LNCAP (cell line): ENCODE measurements around the gene ZNF423.

ENCODE experiments used
- TF ChIP-seq, protein P1 (sequence below): fragments of 450-650 bp; IDR thresholded peaks from 2 replicates; pipeline ENCODE4 v1.5.1; 2017; ENCODE audit warnings: mild to moderate bottlenecking

The ZNF423 gene

GRCh38 chr16:49848530-49848929 is 7.4 kb downstream of the ZNF423 start:
- TF ChIP-seq, protein P1, sequence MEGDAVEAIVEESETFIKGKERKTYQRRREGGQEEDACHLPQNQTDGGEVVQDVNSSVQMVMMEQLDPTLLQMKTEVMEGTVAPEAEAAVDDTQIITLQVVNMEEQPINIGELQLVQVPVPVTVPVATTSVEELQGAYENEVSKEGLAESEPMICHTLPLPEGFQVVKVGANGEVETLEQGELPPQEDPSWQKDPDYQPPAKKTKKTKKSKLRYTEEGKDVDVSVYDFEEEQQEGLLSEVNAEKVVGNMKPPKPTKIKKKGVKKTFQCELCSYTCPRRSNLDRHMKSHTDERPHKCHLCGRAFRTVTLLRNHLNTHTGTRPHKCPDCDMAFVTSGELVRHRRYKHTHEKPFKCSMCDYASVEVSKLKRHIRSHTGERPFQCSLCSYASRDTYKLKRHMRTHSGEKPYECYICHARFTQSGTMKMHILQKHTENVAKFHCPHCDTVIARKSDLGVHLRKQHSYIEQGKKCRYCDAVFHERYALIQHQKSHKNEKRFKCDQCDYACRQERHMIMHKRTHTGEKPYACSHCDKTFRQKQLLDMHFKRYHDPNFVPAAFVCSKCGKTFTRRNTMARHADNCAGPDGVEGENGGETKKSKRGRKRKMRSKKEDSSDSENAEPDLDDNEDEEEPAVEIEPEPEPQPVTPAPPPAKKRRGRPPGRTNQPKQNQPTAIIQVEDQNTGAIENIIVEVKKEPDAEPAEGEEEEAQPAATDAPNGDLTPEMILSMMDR: no peak

DNA sequence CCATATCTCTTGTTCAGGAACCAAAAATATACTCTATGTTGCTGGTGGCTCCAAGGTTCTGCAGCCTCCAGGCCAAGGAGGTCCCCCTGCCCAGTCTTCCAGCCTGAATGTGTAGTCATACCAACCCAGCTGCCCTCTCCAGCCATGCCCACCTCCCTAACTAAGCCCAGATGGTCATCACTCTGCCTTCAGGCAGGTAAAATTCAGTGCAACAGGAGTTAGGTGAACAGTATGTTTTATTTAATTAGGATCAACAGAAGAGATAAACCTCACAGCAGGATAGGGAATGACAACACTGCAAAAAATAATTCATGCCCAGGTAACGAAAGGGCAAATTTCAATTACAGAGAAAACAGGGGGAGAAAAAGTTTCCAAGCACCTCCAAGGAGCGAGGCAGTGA is 9.1 kb downstream of the ZNF423 start:
- TF ChIP-seq, protein P1: no peak

- TF ChIP-seq, protein P1: no peak
Measured at GRCh38 chr16:49844359-49844758, 11.6 kb downstream of the ZNF423 start.

- TF ChIP-seq, protein P1: no peak
Measured at GRCh38 chr16:49843758-49844157, 12.2 kb downstream of the ZNF423 start.

DNA sequence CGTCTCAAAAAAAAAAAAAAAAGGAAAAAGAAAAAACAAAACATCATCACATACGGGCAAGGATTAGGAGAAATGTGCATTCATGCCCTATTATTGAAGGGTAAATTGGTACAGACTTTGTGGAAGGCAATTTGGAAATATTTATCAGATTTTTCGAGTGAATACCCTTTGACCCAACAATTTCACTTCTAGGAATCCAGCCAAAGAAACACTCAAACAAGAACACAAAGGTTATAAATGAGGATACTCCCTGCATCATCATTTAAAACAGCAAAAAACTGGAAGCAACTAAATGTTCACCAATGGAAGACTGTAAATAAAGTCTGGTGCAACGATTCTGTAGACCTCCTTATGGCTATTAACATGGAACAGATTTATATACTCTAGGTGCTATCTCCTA is 12.9 kb downstream of the ZNF423 start:
- TF ChIP-seq, protein P1: no peak

GRCh38 chr16:49839017-49839825 is 16.7 kb downstream of the ZNF423 start:
- TF ChIP-seq, protein P1: no peak

DNA sequence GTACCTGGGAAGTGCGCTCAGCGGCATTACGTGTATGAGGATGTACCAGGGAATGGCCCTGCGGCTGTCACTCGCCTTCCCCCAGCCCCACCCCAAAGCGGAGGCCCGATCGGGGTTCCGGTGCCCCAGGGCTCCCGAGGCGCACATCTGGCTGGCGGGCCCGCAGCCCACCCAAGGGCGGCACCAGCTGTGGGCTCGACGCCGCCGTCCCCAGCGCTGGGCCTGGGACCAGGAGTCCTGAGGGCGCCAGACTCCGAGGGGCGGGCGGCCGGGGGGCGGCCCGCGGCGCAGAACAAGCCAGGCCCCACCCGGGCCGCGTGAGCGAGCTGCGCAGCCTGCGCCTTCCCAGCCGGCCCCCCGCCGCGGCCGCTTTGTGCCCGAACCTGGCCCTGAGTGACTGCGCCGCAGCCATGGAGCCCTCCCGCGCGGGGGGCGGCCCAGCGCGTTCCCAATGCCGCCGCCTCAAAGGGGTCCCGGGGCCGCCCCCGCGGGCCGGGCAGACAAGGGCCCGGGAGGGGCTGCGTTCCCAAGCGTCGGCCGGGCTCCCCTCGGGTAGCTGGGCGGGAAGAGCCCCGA is 17.4 kb downstream of the ZNF423 start:
- TF ChIP-seq, protein P1: no peak
